Adrenal gland (tissue), 5 donors: ENCODE data around the gene NEUROG1.

ENCODE experiments used
- CTCF ChIP-seq, 6 experiments: fragments of 450-650 bp in 4 of 6; fragments of 200-600 bp in 2 of 6; sonication (generic) in 1 of 6; IDR thresholded peaks; 1 replicate in 5 of 6; 2 replicates in 1 of 6; pipeline versions ENCODE4 v1.5.1 to v1.8.0; 2016 to 2021; ENCODE audit warnings: antibody characterized with exemption in 6 of 6, mild to moderate bottlenecking in 2 of 6, moderate library complexity in 1 of 6
- POLR2A ChIP-seq, 2 donors: fragments of 450-650 bp; IDR thresholded peaks; one replicate each; pipeline ENCODE4 v1.6.1; 2017; ENCODE audit warnings: antibody characterized with exemption in 2 of 2, mild to moderate bottlenecking in 2 of 2, moderate library complexity in 1 of 2
- donor health status: DM: no; HTN: no; CAD: no.

- TF ChIP-seq CTCF (IDR thresholded peaks at IDR 0.05) (no peak), POLR2A (IDR thresholded peaks at IDR 0.05) (no peak)
Measured at GRCh38 chr5:135565266-135565665, 29.5 kb upstream of the NEUROG1 start.
